H1 (cell line): ENCODE data around the gene TBC1D19. TPM values are rescaled to one million over a fixed set of nuclear protein-coding genes. Genes with fewer than 3 reads are reported as not detected.

Source experiments
- CTCF ChIA-PET: fragments of 300-600 bp; sonication (Branson Sonifier 250); formaldehyde crosslinking; loops from one replicate; lab custom pipeline; 2021; ENCODE audit not compliant: partially characterized antibody; lab: Charles Lee
- POLR2A ChIA-PET: fragments of 300-600 bp; sonication (Branson Sonifier 250); formaldehyde crosslinking; loops from one replicate; lab custom pipeline; 2021; ENCODE audit warnings: inconsistent platforms; ENCODE audit not compliant: partially characterized antibody; lab: Charles Lee
- DNase-seq, 2 experiments: peaks; one replicate each; pipeline versions ENCODE4 v3.0.0 to v3.0.0-alpha.2; 2010 to 2022; ENCODE audit warnings: low spot score in 2 of 2, low read depth in 1 of 2, mixed read lengths in 1 of 2
- FAIRE-seq: peaks from 2 replicates; lab custom pipeline; 2011; peaks lifted over from hg19 to GRCh38; lab: Jason Lieb, UNC
- H2AFZ ChIP-seq: 2 replicates; pipeline ENCODE4 v1.8.1; 2012; ENCODE audit warnings: low read length, inconsistent platforms
- H2AK5ac ChIP-seq: 2 replicates; pipeline ENCODE4 v1.6.1; 2013; ENCODE audit warnings: low read depth, low read length
- H2BK120ac ChIP-seq: replicated peaks from 2 replicates; pipeline ENCODE3; 2013; ENCODE audit warnings: low read depth, low read length, inconsistent platforms
- H2BK12ac ChIP-seq: 2 replicates; pipeline ENCODE4 v1.6.1; 2013; ENCODE audit warnings: low read depth, low read length
- H2BK15ac ChIP-seq: 2 replicates; pipeline ENCODE4 v1.6.1; 2013; ENCODE audit warnings: low read length
- H2BK20ac ChIP-seq: 2 replicates; pipeline ENCODE4 v1.6.1; 2013; ENCODE audit warnings: low read length
- H2BK5ac ChIP-seq: 2 replicates; pipeline ENCODE4 v1.6.1; 2013; ENCODE audit warnings: low read depth, low read length
- H3K14ac ChIP-seq: 2 replicates; pipeline ENCODE4 v1.6.1; 2013; ENCODE audit warnings: inconsistent platforms; ENCODE audit not compliant: insufficient read length
- H3K18ac ChIP-seq: 2 replicates; pipeline ENCODE4 v1.6.1; 2013; ENCODE audit warnings: low read length; ENCODE audit errors: extremely low read depth
- H3K23ac ChIP-seq: 2 replicates; pipeline ENCODE4 v1.6.1; 2013; ENCODE audit warnings: inconsistent platforms; ENCODE audit not compliant: insufficient read length
- H3K23me2 ChIP-seq: 2 replicates; pipeline ENCODE4 v1.6.1; 2013; ENCODE audit warnings: low read depth, low read length
- H3K27ac ChIP-seq: 2 replicates; pipeline ENCODE4 v1.6.1; 2011; ENCODE audit warnings: low read depth, low read length, inconsistent platforms
- H3K27me3 ChIP-seq, 4 experiments: replicated peaks in 1 of 4; 1 replicate in 1 of 4; 2 replicates in 3 of 4; pipeline versions ENCODE4 v1.6.1 to v1.8.1; 2011 to 2013; ENCODE audit warnings: low read length in 3 of 4, mild to moderate bottlenecking in 3 of 4, inconsistent platforms in 2 of 4, mixed read lengths in 2 of 4, moderate library complexity in 1 of 4; ENCODE audit not compliant: control insufficient read depth in 3 of 4, insufficient read depth in 3 of 4; ENCODE audit errors: extremely low read depth in 1 of 4
- H3K36me3 ChIP-seq, 4 experiments: 2 replicates each; pipeline versions ENCODE4 v1.6.1 to v1.8.1; 2011 to 2013; ENCODE audit warnings: mild to moderate bottlenecking in 4 of 4, low read length in 3 of 4, moderate library complexity in 2 of 4, control low read depth in 1 of 4, inconsistent platforms in 1 of 4; ENCODE audit not compliant: insufficient read depth in 4 of 4, control insufficient read depth in 2 of 4
- H3K4ac ChIP-seq: replicated peaks from 2 replicates; pipeline ENCODE3; 2013; ENCODE audit warnings: low read length, low read depth, mixed read lengths, inconsistent platforms; ENCODE audit not compliant: insufficient read length
- H3K4me1 ChIP-seq, 4 experiments: replicated peaks in 1 of 4; 1 replicate in 1 of 4; 2 replicates in 3 of 4; pipeline versions ENCODE4 v1.6.1 to v1.8.1; 2011 to 2013; ENCODE audit warnings: low read length in 3 of 4, inconsistent platforms in 2 of 4, mixed read lengths in 1 of 4; ENCODE audit not compliant: insufficient read depth in 4 of 4, control insufficient read depth in 3 of 4
- H3K4me2 ChIP-seq, 2 experiments: 2 replicates each; pipeline versions ENCODE4 v1.6.1 to v1.8.1; 2011 to 2013; ENCODE audit warnings: low read depth in 2 of 2, low read length in 2 of 2, control low read depth in 1 of 2, inconsistent platforms in 1 of 2, mild to moderate bottlenecking in 1 of 2; ENCODE audit not compliant: insufficient read depth in 1 of 2
- H3K4me3 ChIP-seq, 4 experiments: fragments of 200-600, 300-600 bp in 1 of 4; sonication (generic), shearing (Covaris generic), sonication (Bioruptor Twin) in 1 of 4; 2 replicates each; pipeline versions ENCODE4 v1.5.1 to v1.8.1; 2011 to 2016; ENCODE audit warnings: low read length in 4 of 4, low read depth in 3 of 4, control low read depth in 2 of 4, inconsistent platforms in 2 of 4, mild to moderate bottlenecking in 2 of 4, mixed read lengths in 1 of 4, moderate library complexity in 1 of 4; ENCODE audit not compliant: insufficient read depth in 2 of 4; ENCODE audit errors: extremely low read depth in 1 of 4
- H3K56ac ChIP-seq: replicated peaks from 2 replicates; pipeline ENCODE3; 2013; ENCODE audit warnings: low read depth, mild to moderate bottlenecking, mixed read lengths, low read length, inconsistent platforms; ENCODE audit not compliant: insufficient read length
- H3K79me1 ChIP-seq: 2 replicates; pipeline ENCODE4 v1.6.1; 2013; ENCODE audit warnings: low read depth, low read length, control low read depth
- H3K79me2 ChIP-seq, 2 experiments: 2 replicates each; pipeline versions ENCODE4 v1.6.1 to v1.8.1; 2012 to 2013; ENCODE audit warnings: low read length in 2 of 2, mild to moderate bottlenecking in 2 of 2, inconsistent platforms in 1 of 2; ENCODE audit not compliant: insufficient read depth in 2 of 2, control insufficient read depth in 1 of 2
- H3K9ac ChIP-seq, 4 experiments: replicated peaks in 1 of 4; 1 replicate in 1 of 4; 2 replicates in 3 of 4; pipeline versions ENCODE4 v1.6.1 to v1.8.1; 2011 to 2013; ENCODE audit warnings: low read depth in 3 of 4, low read length in 3 of 4, control low read depth in 2 of 4, mild to moderate bottlenecking in 2 of 4, moderate library complexity in 2 of 4, inconsistent platforms in 1 of 4; ENCODE audit errors: extremely low read depth in 1 of 4
- H3K9me3 ChIP-seq, 2 experiments: 2 replicates each; pipeline versions ENCODE4 v1.6.1 to v1.8.1; 2012 to 2013; ENCODE audit warnings: mild to moderate bottlenecking in 2 of 2, moderate library complexity in 2 of 2, control low read depth in 1 of 2, inconsistent platforms in 1 of 2, low read depth in 1 of 2, low read length in 1 of 2, mixed read lengths in 1 of 2; ENCODE audit not compliant: insufficient read depth in 2 of 2
- H4K20me1 ChIP-seq, 2 experiments: replicated peaks in 1 of 2; 2 replicates each; pipeline versions ENCODE3 to v1.8.1; 2011 to 2013; ENCODE audit warnings: inconsistent platforms in 2 of 2, low read length in 2 of 2, mild to moderate bottlenecking in 1 of 2; ENCODE audit not compliant: insufficient read depth in 2 of 2, control insufficient read depth in 1 of 2
- H4K5ac ChIP-seq: 2 replicates; pipeline ENCODE4 v1.6.1; 2013; ENCODE audit warnings: low read length, low read depth, mixed read lengths, inconsistent platforms; ENCODE audit not compliant: insufficient read length
- H4K8ac ChIP-seq: 2 replicates; pipeline ENCODE4 v1.8.0; 2013; ENCODE audit warnings: mild to moderate bottlenecking, moderate library complexity, low read length, inconsistent platforms; ENCODE audit not compliant: insufficient read depth; ENCODE audit errors: extremely low read depth
- H4K91ac ChIP-seq: replicated peaks from 2 replicates; pipeline ENCODE3; 2013; ENCODE audit warnings: low read length, mixed read lengths, inconsistent platforms; ENCODE audit not compliant: insufficient read length
- ASH2L ChIP-seq: fragments of 200-600, 300-600 bp; sonication (generic); IDR thresholded peaks from one replicate; pipeline ENCODE4 v1.7.1; 2017; ENCODE audit warnings: low read length
- BRCA1 ChIP-seq: IDR thresholded peaks from 2 replicates; pipeline ENCODE4 v1.6.1; 2012; ENCODE audit warnings: low read depth, low read length, improper control_type of control experiment
- CBX5 ChIP-seq: fragments of 300-800, 300-1000 bp; sonication (generic); IDR thresholded peaks from 2 replicates; pipeline ENCODE4 v1.7.1; 2016; ENCODE audit warnings: antibody characterized with exemption, low read length, low read depth
- CHD2 ChIP-seq: IDR thresholded peaks from 2 replicates; pipeline ENCODE4 v1.6.1; 2012; ENCODE audit warnings: low read length, improper control_type of control experiment
- CREB1 ChIP-seq: IDR thresholded peaks from 2 replicates; pipeline ENCODE4 v1.6.1; 2012; ENCODE audit warnings: inconsistent platforms
- JUN ChIP-seq: IDR thresholded peaks from 2 replicates; pipeline ENCODE4 v1.6.1; 2011; ENCODE audit warnings: low read depth, mild to moderate bottlenecking, improper control_type of control experiment, low read length
- KDM1A ChIP-seq: fragments of 200-600, 300-600 bp; sonication (generic); IDR thresholded peaks from 2 replicates; pipeline ENCODE4 v1.7.1; 2016; ENCODE audit warnings: mild to moderate bottlenecking, low read length, borderline replicate concordance
- KDM5A ChIP-seq: fragments of 200-600 bp; IDR thresholded peaks from 2 replicates; pipeline ENCODE4 v1.7.1; 2012; ENCODE audit warnings: mild to moderate bottlenecking, low read length, inconsistent platforms, mixed read lengths
- RBBP5 ChIP-seq: IDR thresholded peaks from 2 replicates; pipeline ENCODE4 v1.7.1; 2012; ENCODE audit warnings: low read depth, mild to moderate bottlenecking, inconsistent platforms, low read length, moderate library complexity, borderline replicate concordance
- RXRA ChIP-seq: IDR thresholded peaks from 2 replicates; pipeline ENCODE4 v1.6.1; 2011; ENCODE audit warnings: low read depth, mild to moderate bottlenecking, low read length, moderate library complexity; ENCODE audit not compliant: insufficient read depth
- SAP30 ChIP-seq: fragments of 300-600 bp; sonication (generic); IDR thresholded peaks from 2 replicates; pipeline ENCODE4 v1.7.1; 2012; ENCODE audit warnings: low read length, moderate library complexity, mild to moderate bottlenecking, inconsistent platforms; ENCODE audit not compliant: insufficient read depth, insufficient replicate concordance
- SIN3A ChIP-seq, 2 experiments: IDR thresholded peaks in 1 of 2; conservative IDR thresholded peaks in 1 of 2; 2 replicates each; pipeline ENCODE4 v1.6.1; 2011 to 2012; ENCODE audit warnings: low read length in 2 of 2, improper control_type of control experiment in 1 of 2, low read depth in 1 of 2, mild to moderate bottlenecking in 1 of 2
- SIRT6 ChIP-seq: IDR thresholded peaks from one replicate; pipeline ENCODE4 v1.7.1; 2012; ENCODE audit warnings: low read length, inconsistent platforms
- SP2 ChIP-seq: IDR thresholded peaks from 2 replicates; pipeline ENCODE4 v1.6.1; 2012; ENCODE audit warnings: mild to moderate bottlenecking, low read length, inconsistent platforms
- TBP ChIP-seq: IDR thresholded peaks from 2 replicates; pipeline ENCODE4 v1.6.1; 2011; ENCODE audit warnings: low read depth, low read length, improper control_type of control experiment
- ZNF274 ChIP-seq: IDR thresholded peaks from 2 replicates; pipeline ENCODE4 v1.7.0; 2012; ENCODE audit warnings: low read length, borderline replicate concordance; ENCODE audit errors: extremely low read depth
- WGBS, 2 experiments: shearing (Covaris generic) in 1 of 2; methylation state at CpG; one replicate each; pipeline versions ENCODE4 v1.1.6 to v1.1.7; 2013 to 2015; ENCODE audit warnings: low lambda C conversion rate in 2 of 2, mixed read lengths in 2 of 2, inconsistent platforms in 1 of 2, low coverage in 1 of 2, missing lambda C conversion rate in 1 of 2; ENCODE audit not compliant: insufficient replicate concordance in 2 of 2, insufficient coverage in 1 of 2, insufficient read length in 1 of 2; ENCODE audit errors: extremely low coverage in 1 of 2, missing lambda C conversion rate in 1 of 2; 5-methylcytosine and 5-hydroxymethylcytosine counted together
- polyA plus RNA-seq, 7 experiments: library from polyadenylated mRNA; depleted of rRNA in 3 of 7; stranded (reverse) in 5 of 7; unstranded in 2 of 7; fragments of >200 nt in 5 of 7; fragments of 200-250 nt in 2 of 7; gene quantifications; 1 replicate in 5 of 7; 2 replicates in 1 of 7; 4 replicates in 1 of 7; pipeline versions ENCODE4 v1.2.1 to v1.2.3, GENCODE V29; 2011 to 2013; ENCODE audit warnings: missing spikeins in 2 of 7, mixed read lengths in 2 of 7
- total RNA-seq: library from RNA; stranded (reverse); fragmentation: NEBNext Ultra II Directional; extraction: Animal tissue kit (Norgen Biotek cat#: 25700); gene quantifications from 2 replicates; pipeline ENCODE4 v1.2.1, GENCODE V29; 2021

The TBC1D19 gene
- total and polyA plus RNA-seq, 2 of the 8 experiments (the other 6 are each of a cell fraction or from before 2014, with no cell fraction given) = 1.9 to 3.5 TPM

GRCh38 chr4:26613237-26613636 lies 29.4 kb downstream of the TBC1D19 start:
- H2AFZ ChIP-seq = no peak overlapping the region
- no peak overlapping the region for H2BK12ac ChIP-seq
- H2BK5ac ChIP-seq = no peak overlapping the region
- FAIRE-seq = no peak
- DNase-seq = no peak
- no peak overlapping the region for H3K4ac ChIP-seq
- H3K27me3 ChIP-seq = no peaks in the 10 kb centered on the region
- no peaks in the 10 kb centered on the region for H3K9me3 ChIP-seq
- H4K8ac ChIP-seq = no peak overlapping the region
- no peak overlapping the region for H3K56ac ChIP-seq
- no peaks in the 10 kb centered on the region for H3K36me3 ChIP-seq
- no peaks in the 10 kb centered on the region for H3K23me2 ChIP-seq
- POLR2A ChIA-PET = no interaction called here
- no peaks in the 10 kb centered on the region for H3K79me1 ChIP-seq
- no peak overlapping the region for H2BK120ac ChIP-seq
- CTCF ChIA-PET = no interaction called here
- H3K23ac ChIP-seq = no peak overlapping the region
- H4K20me1 ChIP-seq = no peaks in the 10 kb centered on the region
- no peak overlapping the region for H2AK5ac ChIP-seq
- H3K18ac ChIP-seq = no peak overlapping the region
- no peak overlapping the region for H3K27ac ChIP-seq
- H3K9ac ChIP-seq = no peak overlapping the region
- no peaks in the 10 kb centered on the region for H3K79me2 ChIP-seq
- TF ChIP-seq KDM5A = no peak
- TF ChIP-seq SAP30 = no peak
- no peak for TF ChIP-seq ASH2L
- no peak for TF ChIP-seq SIRT6
- no peak for TF ChIP-seq ZNF274
- no peak for TF ChIP-seq SIN3A (conservative IDR thresholded peaks at IDR 0.05 in 1 of 2, IDR thresholded peaks at IDR 0.05 in 1 of 2; ENCODE audit: low read depth in 1 of 2, low read length in 2 of 2)
- no peak for TF ChIP-seq CBX5
- TF ChIP-seq BRCA1 = no peak
- TF ChIP-seq RBBP5 = no peak
- no peak for TF ChIP-seq RXRA
- TF ChIP-seq KDM1A = no peak
- no peak for TF ChIP-seq JUN
- TF ChIP-seq CREB1 = no peak
- TF ChIP-seq SP2 = no peak
- no peak for TF ChIP-seq TBP
- TF ChIP-seq CHD2 = no peak
- H2BK15ac ChIP-seq = no peak overlapping the region
- H3K4me3 ChIP-seq = no peak overlapping the region
- WGBS, 2 experiments = 100% methylated on average over 1 of the region's 1 CpG; no CpG with 5 or more reads in 1 of the 2 experiments
- H2BK20ac ChIP-seq = no peak overlapping the region
- H3K4me2 ChIP-seq = no peak overlapping the region
- no peak overlapping the region for H4K5ac ChIP-seq
- no peak overlapping the region for H4K91ac ChIP-seq
- H3K4me1 ChIP-seq = peaks cover 0 to 2% (median 0%) of the 10 kb centered on the region in 4 experiments; a peak in 1 of 7 replicates
- no peak overlapping the region for H3K14ac ChIP-seq
